ENCODE data around the gene RECQL5.

GRCh38 chr17:75622076-75622475, 44.9 kb downstream of the RECQL5 start:
- no peak for TF ChIP-seq CTCF (IDR thresholded peaks at IDR 0.05)
- TF ChIP-seq, protein P1, sequence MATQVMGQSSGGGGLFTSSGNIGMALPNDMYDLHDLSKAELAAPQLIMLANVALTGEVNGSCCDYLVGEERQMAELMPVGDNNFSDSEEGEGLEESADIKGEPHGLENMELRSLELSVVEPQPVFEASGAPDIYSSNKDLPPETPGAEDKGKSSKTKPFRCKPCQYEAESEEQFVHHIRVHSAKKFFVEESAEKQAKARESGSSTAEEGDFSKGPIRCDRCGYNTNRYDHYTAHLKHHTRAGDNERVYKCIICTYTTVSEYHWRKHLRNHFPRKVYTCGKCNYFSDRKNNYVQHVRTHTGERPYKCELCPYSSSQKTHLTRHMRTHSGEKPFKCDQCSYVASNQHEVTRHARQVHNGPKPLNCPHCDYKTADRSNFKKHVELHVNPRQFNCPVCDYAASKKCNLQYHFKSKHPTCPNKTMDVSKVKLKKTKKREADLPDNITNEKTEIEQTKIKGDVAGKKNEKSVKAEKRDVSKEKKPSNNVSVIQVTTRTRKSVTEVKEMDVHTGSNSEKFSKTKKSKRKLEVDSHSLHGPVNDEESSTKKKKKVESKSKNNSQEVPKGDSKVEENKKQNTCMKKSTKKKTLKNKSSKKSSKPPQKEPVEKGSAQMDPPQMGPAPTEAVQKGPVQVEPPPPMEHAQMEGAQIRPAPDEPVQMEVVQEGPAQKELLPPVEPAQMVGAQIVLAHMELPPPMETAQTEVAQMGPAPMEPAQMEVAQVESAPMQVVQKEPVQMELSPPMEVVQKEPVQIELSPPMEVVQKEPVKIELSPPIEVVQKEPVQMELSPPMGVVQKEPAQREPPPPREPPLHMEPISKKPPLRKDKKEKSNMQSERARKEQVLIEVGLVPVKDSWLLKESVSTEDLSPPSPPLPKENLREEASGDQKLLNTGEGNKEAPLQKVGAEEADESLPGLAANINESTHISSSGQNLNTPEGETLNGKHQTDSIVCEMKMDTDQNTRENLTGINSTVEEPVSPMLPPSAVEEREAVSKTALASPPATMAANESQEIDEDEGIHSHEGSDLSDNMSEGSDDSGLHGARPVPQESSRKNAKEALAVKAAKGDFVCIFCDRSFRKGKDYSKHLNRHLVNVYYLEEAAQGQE (IDR thresholded peaks at IDR 0.05; ENCODE audit: insufficient read depth in 1 of 2, low read depth in 2 of 2, low read length in 1 of 2): no peak
